C4-2B (cell line): ENCODE data around the gene HOXA5.

Experiments used
- CTCF ChIP-seq: fragments of 450-650 bp; conservative IDR thresholded peaks from 2 replicates; pipeline ENCODE4 v1.5.1; 2017; ENCODE audit warnings: mild to moderate bottlenecking
- ZFX ChIP-seq: fragments of 450-650 bp; IDR thresholded peaks from 2 replicates; pipeline ENCODE4 v1.6.1; 2017

- TF ChIP-seq CTCF (no peak), ZFX (no peak)
These were observed 35.5 kb upstream of the HOXA5 start for GRCh38 chr7:27179030-27179429.
